HepG2 (cell line): ENCODE data around the gene S1PR2. TPM values are rescaled to one million over a fixed set of nuclear protein-coding genes. Genes with fewer than 3 reads are reported as not detected.

Experiments
- ATAC-seq: fragments of 200-7000 bp; cut with Tn5 transposase; 3 replicates; pipeline ENCODE4 v1.9.1; 2020; ENCODE audit warnings: mild to moderate bottlenecking, moderate library complexity
- BruUV-seq: library from RNA; stranded (reverse); fragments of 400-500 nt; replicated peaks from 2 replicates; lab custom pipeline; 2021; lab: Mats Ljungman, UMichigan
- CTCF ChIA-PET: fragments of 300-600 bp; formaldehyde crosslinking; extraction: SDS; loops from one replicate; lab custom pipeline; 2021; ENCODE audit warnings: low total read pairs, inconsistent platforms, low intra/inter-chr PET ratio; lab: Yijun Ruan, JAX
- POLR2A ChIA-PET: fragments of 350-600 bp; sonication (Branson Sonifier 250); formaldehyde crosslinking; loops from one replicate; lab custom pipeline; 2020; ENCODE audit warnings: antibody characterized with exemption, inconsistent platforms; lab: Yijun Ruan, JAX
- DNase-seq: peaks from one replicate; pipeline ENCODE4 v3.0.0-alpha.2; 2015; ENCODE audit warnings: low spot score
- FAIRE-seq: peaks from 3 replicates; lab custom pipeline; 2011; peaks lifted over from hg19 to GRCh38; lab: Jason Lieb, UNC
- H2AFZ ChIP-seq: one replicate; pipeline ENCODE4 v1.6.1; 2011; ENCODE audit warnings: low read length, inconsistent platforms
- H3K27ac ChIP-seq: fragments of 300-600 bp; 3 replicates; pipeline ENCODE4 v1.8.0; 2011; ENCODE audit warnings: mixed run types, mild to moderate bottlenecking, mixed read lengths, low read length, inconsistent platforms; ENCODE audit not compliant: insufficient read depth; ENCODE audit errors: extremely low read length
- H3K27me3 ChIP-seq, 2 experiments: fragments of 200-600 bp in 1 of 2; 2 replicates in 1 of 2; 3 replicates in 1 of 2; pipeline versions ENCODE4 v1.6.0 to v1.8.0; 2011; ENCODE audit warnings: low read length in 2 of 2, mild to moderate bottlenecking in 2 of 2, moderate library complexity in 2 of 2, inconsistent platforms in 1 of 2; ENCODE audit not compliant: insufficient read depth in 2 of 2, control insufficient read depth in 1 of 2
- H3K36me3 ChIP-seq, 2 experiments: fragments of 200-600 bp in 1 of 2; replicated peaks in 1 of 2; 2 replicates in 1 of 2; 3 replicates in 1 of 2; pipeline versions ENCODE4 v1.5.1 to v1.8.0; 2011; ENCODE audit warnings: low read length in 2 of 2, inconsistent platforms in 1 of 2; ENCODE audit not compliant: insufficient read depth in 2 of 2, control insufficient read depth in 1 of 2
- H3K4me1 ChIP-seq: 2 replicates; pipeline ENCODE4 v1.5.1; 2012; ENCODE audit warnings: low read length, inconsistent platforms; ENCODE audit not compliant: insufficient read depth
- H3K4me2 ChIP-seq: 2 replicates; pipeline ENCODE4 v1.6.0; 2011; ENCODE audit warnings: low read depth, low read length, inconsistent platforms
- H3K4me3 ChIP-seq, 3 experiments: fragments of 200-600 bp in 1 of 3; sonication (generic), shearing (Covaris generic) in 1 of 3; replicated peaks in 1 of 3; 2 replicates each; pipeline ENCODE4 v1.5.1; 2011 to 2016; ENCODE audit warnings: low read length in 3 of 3, inconsistent platforms in 2 of 3, low read depth in 2 of 3, mild to moderate bottlenecking in 2 of 3, control low read depth in 1 of 3, mixed read lengths in 1 of 3; ENCODE audit not compliant: insufficient read depth in 1 of 3
- H3K79me2 ChIP-seq: one replicate; pipeline ENCODE4 v1.6.1; 2011; ENCODE audit warnings: low read length, inconsistent platforms; ENCODE audit not compliant: insufficient read depth
- H3K9ac ChIP-seq: 2 replicates; pipeline ENCODE4 v1.6.0; 2011; ENCODE audit warnings: mild to moderate bottlenecking, low read depth, low read length, inconsistent platforms; ENCODE audit not compliant: insufficient read depth
- H3K9me3 ChIP-seq: 2 replicates; pipeline ENCODE4 v1.5.1; 2012; ENCODE audit warnings: mild to moderate bottlenecking, low read length
- H4K20me1 ChIP-seq: 2 replicates; pipeline ENCODE4 v1.6.0; 2011; ENCODE audit warnings: inconsistent platforms, mild to moderate bottlenecking, low read length, moderate library complexity; ENCODE audit not compliant: insufficient read depth
- CHD4 ChIP-seq: fragments of 200-600 bp; sonication (generic); IDR thresholded peaks from 2 replicates; pipeline ENCODE4 v1.7.0; 2017; ENCODE audit warnings: mild to moderate bottlenecking, low read length, borderline replicate concordance
- CSRNP2 ChIP-seq: sonication (generic); formaldehyde crosslinking; conservative IDR thresholded peaks from 2 replicates; pipeline ENCODE4 v1.8.0; 2022; ENCODE audit warnings: low read depth, missing genetic modification reagents
- GATAD1 ChIP-seq: IDR thresholded peaks from 2 replicates; pipeline ENCODE4 v1.6.1; 2016; ENCODE audit warnings: missing genetic modification reagents, missing compliant biosample characterization
- HMGXB3 ChIP-seq: sonication (generic); formaldehyde crosslinking; IDR thresholded peaks from 2 replicates; pipeline ENCODE4 v1.4.0; 2020; ENCODE audit warnings: missing genetic modification reagents, borderline replicate concordance
- KDM4B ChIP-seq: sonication (generic); formaldehyde crosslinking; IDR thresholded peaks from 2 replicates; pipeline ENCODE4 v1.4.0; 2020; ENCODE audit warnings: missing genetic modification reagents
- MAFK ChIP-seq, 2 experiments: IDR thresholded peaks in 1 of 2; conservative IDR thresholded peaks in 1 of 2; 2 replicates each; pipeline ENCODE4 v1.6.1; 2011; ENCODE audit warnings: improper control_type of control experiment in 2 of 2, low read length in 2 of 2
- MNT ChIP-seq: fragments of 450-650 bp; IDR thresholded peaks from 2 replicates; pipeline ENCODE4 v1.6.1; 2016
- SATB2 ChIP-seq: sonication (generic); formaldehyde crosslinking; IDR thresholded peaks from 2 replicates; pipeline ENCODE4 v1.5.0; 2020; ENCODE audit warnings: missing genetic modification reagents
- THRA ChIP-seq: sonication (generic); formaldehyde crosslinking; IDR thresholded peaks from 2 replicates; pipeline ENCODE4 v1.4.0; 2020; ENCODE audit warnings: missing genetic modification reagents, borderline replicate concordance
- ZNF275 ChIP-seq: sonication (generic); formaldehyde crosslinking; IDR thresholded peaks from 2 replicates; pipeline ENCODE4 v1.8.0; 2022; ENCODE audit warnings: missing genetic modification reagents, mild to moderate bottlenecking, inconsistent platforms, borderline replicate concordance
- WGBS: methylation state at CpG from one replicate; pipeline ENCODE4 v1.1.6; 2017; ENCODE audit warnings: low lambda C conversion rate; 5-methylcytosine and 5-hydroxymethylcytosine counted together
- in situ Hi-C: cut with HindIII; loops from 2 replicates; pipeline ENCODE4 v1.10.0; 2017; ENCODE audit warnings: low pct_unique_long_range_greater_than_20kb; ENCODE audit not compliant: extremely low pct_ligation_motif_present
- intact Hi-C: fragments of 100-400 bp; cut with micrococcal nuclease; formaldehyde crosslinking; loops from one replicate; pipeline ENCODE4 v1.10.0; 2022; ENCODE audit not compliant: unreplicated experiment
- polyA plus RNA-seq, 8 experiments: library from polyadenylated mRNA; depleted of rRNA in 3 of 8; stranded (reverse) in 7 of 8; unstranded in 1 of 8; fragments of >200 nt; fragmentation: Illumina TruSeq in 4 of 8; extraction: Trizol in 4 of 8; gene quantifications; 2 replicates each; pipeline versions ENCODE4 v1.2.1 to v1.2.3, GENCODE V29; 2011 to 2016; ENCODE audit warnings: low read depth in 4 of 8, missing spikeins in 1 of 8, mixed read lengths in 1 of 8; ENCODE audit not compliant: insufficient read depth in 1 of 8
- total RNA-seq, 5 experiments: library from RNA; depleted of rRNA; stranded (reverse); fragments of >200 nt; fragmentation: Illumina TruSeq; extraction: Trizol; gene quantifications; 2 replicates each; pipeline ENCODE4 v1.2.3, GENCODE V29; 2016; ENCODE audit warnings: low read depth in 1 of 5

S1PR2 gene
- total and polyA plus RNA-seq, 2 of the 13 experiments (the other 11 are each of a cell fraction or from before 2014, with no cell fraction given): 0.91 to 1.3 TPM

- H3K27me3 ChIP-seq: no peaks in the 10 kb centered on the region
- H2AFZ ChIP-seq: no peak overlapping the region
- intact Hi-C loops (loop anchor here (2.0 kb wide), 3 partner anchors 17 to 119 kb away; partner anchors contain the start of gene ICAM4), in situ Hi-C loops (loop anchor here (5.0 kb wide), 1 partner anchor 123 kb away; no protein-coding TSS in a partner anchor)
- POLR2A ChIA-PET: interaction anchor here (1.2 to 6.5 kb wide), 8 partner anchors 10 to 134 kb away, joined by 3 to 149 read pairs (median 52); partner anchors contain the start of genes CDC37, ICAM4, ICAM5 and MRPL4
- CTCF ChIA-PET: interaction anchor here (3.6 kb wide), 1 partner anchor 120 kb away, joined by 47 read pairs; no protein-coding TSS in a partner anchor
- peak overlapping the region; percentile 79; the same call in 1 of the 2 replicates for H3K9ac ChIP-seq
- peak overlapping the region in 2 of 3 experiments; percentile 30 to 76; a peak in 3 of 6 replicates for H3K4me3 ChIP-seq
- ATAC-seq (peak; percentile 55), DNase-seq (peak; percentile 51), FAIRE-seq (peak; percentile 28)
- 37% methylated on average over 28 of the region's 59 CpGs for WGBS
- no peaks in the 10 kb centered on the region for H3K9me3 ChIP-seq
- peaks cover 70% of the 10 kb centered on the region for H3K4me1 ChIP-seq
- no TSS peak for BruUV-seq
- H3K79me2 ChIP-seq: peaks cover 28% of the 10 kb centered on the region
- no peak overlapping the region for H3K27ac ChIP-seq
- H3K4me2 ChIP-seq: peak overlapping the region; percentile 87
- H3K36me3 ChIP-seq: peaks cover 1 to 6% of the 10 kb centered on the region in 2 experiments; a peak in 3 of 5 replicates
- H4K20me1 ChIP-seq: no peaks in the 10 kb centered on the region
- TF ChIP-seq GATAD1 (0 out of 2 replicates have a peak, but pooled peaks have one; percentile 37), KDM4B (CRISPR knock-in tag) (0 out of 2 replicates have a peak, but pooled peaks have one; percentile 32), CSRNP2 (CRISPR knock-in tag) (no peak), THRA (CRISPR knock-in tag) (peak; percentile 36; the same call in 1 of the 2 replicates), CHD4 (peak; percentile 81), SATB2 (CRISPR knock-in tag) (no peak), MAFK (conservative IDR thresholded peaks at IDR 0.05 in 1 of 2, IDR thresholded peaks at IDR 0.05 in 1 of 2; ENCODE audit: low read length in 2 of 2) (no peak), ZNF275 (CRISPR knock-in tag) (no peak), MNT (no peak), HMGXB3 (CRISPR knock-in tag) (0 out of 2 replicates have a peak, but pooled peaks have one; percentile 59)
Observed at GRCh38 chr19:10269333-10270179, 38.4 kb upstream of the S1PR2 start.
